Measurements from ENCODE around the gene ABLIM2.

The ABLIM2 gene

DNA sequence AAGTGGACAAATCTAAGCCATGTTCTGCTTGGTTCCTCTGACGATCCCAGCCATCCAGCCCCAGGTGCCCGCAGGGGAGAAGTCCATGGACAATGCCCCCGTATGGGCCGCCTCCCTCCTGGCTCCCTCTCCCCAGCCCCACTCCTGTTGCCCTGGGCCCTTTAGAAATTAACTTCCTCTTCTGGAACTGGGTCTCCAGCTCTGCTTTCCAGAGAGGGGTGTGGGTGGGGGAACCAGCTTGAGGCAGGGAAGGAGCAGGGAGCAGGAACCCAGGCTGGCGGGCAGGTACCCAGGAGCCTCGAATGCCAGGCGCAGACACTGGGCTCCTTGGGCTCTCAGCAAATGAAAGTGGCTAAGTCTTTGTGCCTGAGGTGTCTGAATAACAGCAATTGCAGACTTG lies 12.7 kb upstream of the ABLIM2 start:
- ATAC-seq (no peak), DNase-seq (no peak)
- H3K9me3 Mint-ChIP-seq, result peaks cover 0 to 8% of the 10 kb centered on the region in 2 donors
- peaks cover 17% of the 10 kb centered on the region for H3K27me3 Mint-ChIP-seq
- H3K4me3 Mint-ChIP-seq, result no peak overlapping the region
- H3K27ac Mint-ChIP-seq, result no peak overlapping the region
- peaks cover 12% of the 10 kb centered on the region for H3K4me1 Mint-ChIP-seq

DNA sequence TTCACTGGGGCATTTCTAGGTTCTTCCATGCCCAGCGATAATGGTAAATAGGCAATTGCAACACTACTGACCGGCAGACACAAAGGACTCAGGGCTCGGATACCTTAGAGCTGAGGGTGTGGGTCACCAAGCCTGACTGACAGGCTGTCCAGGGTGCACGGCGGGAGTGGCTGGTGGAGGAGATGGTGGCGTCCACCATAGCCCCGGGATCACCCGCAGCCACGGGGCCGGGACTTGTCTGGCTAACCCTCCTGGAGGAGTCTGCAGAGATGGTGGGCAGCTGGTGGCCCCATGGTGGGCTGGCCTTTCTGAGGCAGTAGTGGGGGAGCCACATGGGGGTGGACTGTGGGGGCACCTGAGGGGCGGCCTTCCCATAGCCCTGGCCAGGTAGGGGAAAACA lies 11.7 kb upstream of the ABLIM2 start:
- DNase-seq (no peak), ATAC-seq (peak; percentile 31)
- Mint-ChIP-seq H3K4me1 (peaks cover 12% of the 10 kb centered on the region), H3K27ac (no peak overlapping the region), H3K9me3 (peaks cover 0 to 8% of the 10 kb centered on the region in 2 donors), H3K4me3 (no peak overlapping the region), H3K27me3 (peaks cover 17% of the 10 kb centered on the region)

DNA sequence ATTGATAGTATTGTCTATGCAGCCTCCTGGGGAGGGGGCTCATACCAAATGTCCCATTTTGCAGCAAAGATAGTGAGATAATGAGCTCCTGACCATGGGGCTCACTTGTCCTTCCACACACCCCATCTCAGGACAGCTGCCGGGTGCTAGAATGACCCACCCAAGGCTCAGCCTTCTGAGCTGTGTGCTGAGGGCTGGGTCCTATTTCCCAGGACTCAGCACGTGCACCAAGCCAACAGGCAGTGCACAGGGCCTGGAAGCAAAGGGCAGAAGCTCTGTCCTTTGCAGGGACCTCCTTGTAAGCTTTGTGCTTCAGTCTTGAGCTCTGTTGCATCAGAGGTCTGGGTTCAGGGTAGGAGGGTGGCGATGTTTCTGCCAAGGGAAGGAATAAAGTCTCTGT lies 11.2 kb upstream of the ABLIM2 start:
- no peak overlapping the region for H3K27ac Mint-ChIP-seq
- H3K4me3 Mint-ChIP-seq, result no peak overlapping the region
- H3K4me1 Mint-ChIP-seq, result peaks cover 12% of the 10 kb centered on the region

DNA sequence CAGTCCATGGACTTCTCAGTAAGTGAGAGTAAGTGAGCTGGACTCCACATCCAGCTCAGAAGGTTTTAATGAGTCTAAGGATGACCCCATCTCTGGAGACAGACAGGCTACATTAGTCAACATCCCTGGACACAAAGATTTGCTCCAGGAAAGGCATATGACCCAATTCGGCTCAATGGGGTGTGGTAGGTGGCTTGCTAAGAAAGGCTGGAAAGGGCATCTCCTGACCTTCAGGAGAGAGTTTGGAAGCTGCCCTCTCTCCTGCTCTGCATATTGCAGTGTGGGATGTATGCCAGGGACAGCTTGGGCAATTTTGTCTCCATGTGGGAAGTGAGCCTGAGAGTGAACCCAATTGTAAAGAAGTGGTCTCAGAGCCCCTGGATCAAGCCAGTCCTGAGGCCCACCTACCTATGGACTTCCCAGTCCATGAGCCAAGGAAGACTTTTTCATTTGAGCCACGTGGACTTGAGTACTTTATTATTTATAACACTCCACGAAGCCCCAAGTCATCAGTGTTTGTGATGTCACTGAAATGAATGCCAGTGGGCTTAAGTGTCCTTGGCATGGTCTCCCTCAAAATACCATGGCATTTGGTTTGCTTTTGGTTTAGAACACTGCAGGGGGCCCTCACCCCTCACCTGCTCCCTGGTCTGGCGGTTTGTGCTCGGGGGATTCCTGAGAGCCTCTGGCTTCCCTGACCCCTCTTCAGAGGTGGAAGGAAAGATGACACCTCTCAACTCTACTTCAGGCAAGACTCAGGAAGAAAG lies 10.4 kb upstream of the ABLIM2 start:
- Mint-ChIP-seq H3K27me3 (peaks cover 17% of the 10 kb centered on the region), H3K4me1 (peaks cover 12% of the 10 kb centered on the region), H3K27ac (peak overlapping the region in 1 of 2 donors; percentile 2), H3K4me3 (no peak overlapping the region), H3K9me3 (peaks cover 0 to 8% of the 10 kb centered on the region in 2 donors)
- ATAC-seq (no peak), DNase-seq (no peak)

More for the DNA sequence above, 11.2 kb upstream of the ABLIM2 start:
- ATAC-seq (no peak), DNase-seq (no peak)
- Mint-ChIP-seq H3K9me3 (peaks cover 0 to 8% of the 10 kb centered on the region in 2 donors), H3K27me3 (peaks cover 17% of the 10 kb centered on the region)

DNA sequence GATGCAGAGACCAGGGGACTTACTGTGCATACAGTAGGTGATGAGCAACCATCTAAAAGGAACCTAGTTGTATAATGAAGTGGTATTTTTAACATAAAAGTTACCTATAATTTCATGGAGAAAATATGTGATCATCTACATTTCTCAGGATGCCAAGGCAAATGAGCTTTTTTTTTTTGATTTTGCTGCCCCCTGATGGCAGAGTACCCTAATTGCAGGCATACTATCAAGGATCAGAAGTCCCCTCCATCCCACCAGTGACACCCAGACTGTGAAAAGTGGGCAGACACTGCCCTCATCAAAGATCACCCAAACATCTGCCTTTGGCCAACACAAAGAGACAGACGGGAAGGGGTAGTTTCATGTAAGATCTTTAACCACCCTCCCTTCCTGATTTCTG lies 9.6 kb upstream of the ABLIM2 start:
- no peak for ATAC-seq
- Mint-ChIP-seq H3K27me3 (peaks cover 17% of the 10 kb centered on the region), H3K4me3 (no peak overlapping the region), H3K9me3 (peaks cover 0 to 8% of the 10 kb centered on the region in 2 donors), H3K27ac (no peak overlapping the region), H3K4me1 (peaks cover 12% of the 10 kb centered on the region)
- no peak for DNase-seq

DNA sequence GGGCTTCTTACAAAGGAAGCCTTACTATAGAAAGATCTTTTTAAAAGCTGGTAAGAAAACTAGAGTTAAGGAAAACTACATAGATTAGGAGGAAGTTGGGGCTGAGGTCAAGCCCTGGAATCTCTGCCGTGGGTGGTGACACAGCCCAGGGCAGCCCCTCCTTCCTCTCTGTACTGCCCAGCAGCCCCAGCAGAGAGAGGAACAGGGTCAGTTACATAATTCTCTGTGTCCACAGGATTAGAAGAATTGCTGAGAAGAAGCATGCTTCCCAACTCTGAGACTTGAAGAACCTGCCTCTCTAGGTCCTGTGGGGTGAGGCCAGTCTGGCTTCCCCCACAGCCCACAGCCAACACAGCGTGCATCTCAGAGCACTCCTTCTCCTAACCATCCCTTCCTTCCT lies 9.2 kb upstream of the ABLIM2 start:
- no peak for DNase-seq
- no peak for ATAC-seq
- peaks cover 0 to 8% of the 10 kb centered on the region in 2 donors for H3K9me3 Mint-ChIP-seq
- peaks cover 17% of the 10 kb centered on the region for H3K27me3 Mint-ChIP-seq
- peaks cover 12% of the 10 kb centered on the region for H3K4me1 Mint-ChIP-seq
- H3K27ac Mint-ChIP-seq, result no peak overlapping the region
- H3K4me3 Mint-ChIP-seq, result no peak overlapping the region

DNA sequence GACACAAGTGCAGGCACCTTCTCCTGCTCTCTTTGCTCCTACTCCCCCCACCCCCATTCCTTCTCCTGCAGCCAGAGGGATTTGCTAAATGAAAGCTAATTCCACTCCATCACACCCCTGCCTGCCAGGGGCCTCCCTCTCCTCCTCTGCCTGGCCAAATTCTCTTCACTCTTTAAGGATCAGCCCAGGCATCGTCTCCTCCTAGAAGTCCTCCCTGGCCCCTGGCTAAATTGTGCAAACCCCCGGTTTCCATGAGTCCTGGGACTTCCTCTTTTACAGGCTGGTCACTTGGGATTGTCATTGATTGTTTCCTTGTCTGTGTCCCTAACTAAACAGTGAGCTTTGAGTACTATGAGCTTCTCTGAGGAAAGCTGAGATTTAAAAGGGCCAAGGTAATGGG lies 8.7 kb upstream of the ABLIM2 start:
- H3K27ac Mint-ChIP-seq, result no peak overlapping the region

DNA sequence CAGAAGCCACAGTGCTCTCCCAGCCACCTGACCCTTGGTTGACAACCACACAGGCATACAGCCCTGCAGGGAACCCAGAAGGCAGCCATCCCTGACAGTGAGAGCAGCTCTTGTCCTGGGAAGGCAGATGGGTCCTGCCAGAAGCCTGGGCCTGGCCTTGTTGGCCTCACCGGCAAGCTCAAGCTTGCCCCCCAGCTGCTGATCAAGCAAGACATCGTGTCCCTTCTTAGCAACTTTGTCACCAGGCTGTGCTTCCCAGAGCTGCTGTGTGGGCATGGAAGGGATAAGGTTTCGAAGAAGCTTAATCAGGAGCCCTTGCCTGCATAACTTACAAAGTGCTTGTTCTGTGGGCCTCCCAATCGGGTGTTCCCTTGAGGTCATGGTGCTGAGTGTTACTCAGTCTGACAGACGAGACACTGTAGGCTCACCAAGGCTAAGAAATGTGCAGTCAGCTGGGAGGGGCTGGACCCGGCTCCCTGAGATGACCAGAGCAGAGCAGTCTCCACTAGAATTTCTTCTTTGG lies 6.8 kb upstream of the ABLIM2 start:
- Mint-ChIP-seq H3K27ac (no peak overlapping the region), H3K27me3 (no peaks in the 10 kb centered on the region), H3K4me1 (no peaks in the 10 kb centered on the region), H3K9me3 (peaks cover 0 to 8% of the 10 kb centered on the region in 2 donors), H3K4me3 (no peak overlapping the region)
- DNase-seq, result no peak
- ATAC-seq, result no peak

More for the DNA sequence above, 8.7 kb upstream of the ABLIM2 start:
- DNase-seq (no peak), ATAC-seq (no peak)
- no peak overlapping the region for H3K4me3 Mint-ChIP-seq
- peaks cover 13% of the 10 kb centered on the region for H3K27me3 Mint-ChIP-seq
- peaks cover 0 to 8% of the 10 kb centered on the region in 2 donors for H3K9me3 Mint-ChIP-seq
- peaks cover 8% of the 10 kb centered on the region for H3K4me1 Mint-ChIP-seq

DNA sequence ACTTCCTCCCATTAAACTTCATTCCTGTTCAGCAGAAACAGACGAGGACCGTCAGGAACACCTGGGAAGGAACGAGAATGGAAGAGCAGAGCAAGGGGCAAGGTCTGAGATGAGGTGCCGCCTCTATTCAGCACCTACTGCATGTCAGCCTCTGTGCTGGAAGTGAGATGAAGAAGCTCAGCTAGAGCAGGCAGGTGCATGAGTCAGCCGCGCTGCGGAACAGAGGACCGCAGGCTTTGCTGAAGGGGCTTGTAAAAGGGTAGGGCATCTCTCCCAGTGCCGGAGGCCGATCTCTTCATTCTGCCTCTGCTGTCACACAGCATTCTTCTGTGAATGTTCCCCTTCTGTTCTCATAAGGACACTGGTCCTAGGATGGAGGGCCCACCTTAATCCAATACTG lies 6.1 kb upstream of the ABLIM2 start:
- ATAC-seq, result no peak
- H3K4me3 Mint-ChIP-seq, result no peak overlapping the region
- H3K27me3 Mint-ChIP-seq, result peaks cover 2% of the 10 kb centered on the region
- H3K4me1 Mint-ChIP-seq, result peaks cover 5% of the 10 kb centered on the region
- DNase-seq, result no peak
- no peak overlapping the region for H3K27ac Mint-ChIP-seq
- H3K9me3 Mint-ChIP-seq, result peaks cover 0 to 8% of the 10 kb centered on the region in 2 donors

DNA sequence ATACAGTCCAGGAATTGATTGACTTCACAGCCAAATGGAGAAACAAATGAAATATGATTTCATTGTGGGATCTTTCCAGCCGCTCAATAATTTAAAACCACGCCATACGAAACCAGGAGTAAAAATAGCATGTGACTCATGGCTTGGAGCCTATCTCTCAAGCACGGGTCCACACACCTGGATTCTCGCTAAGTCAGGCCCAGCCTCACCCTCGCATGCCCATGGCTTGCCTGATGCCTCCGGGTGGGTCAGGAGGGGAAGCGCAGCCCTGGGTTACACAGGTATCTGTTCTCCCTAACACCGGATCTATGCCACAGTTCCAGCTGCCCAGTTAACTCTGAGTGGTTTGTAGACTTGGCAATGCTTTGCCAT lies 5.6 kb upstream of the ABLIM2 start:
- Mint-ChIP-seq H3K4me1 (peaks cover 10% of the 10 kb centered on the region), H3K9me3 (peaks cover 0 to 8% of the 10 kb centered on the region in 2 donors), H3K27ac (no peak overlapping the region), H3K27me3 (peaks cover 7% of the 10 kb centered on the region), H3K4me3 (no peak overlapping the region)
- ATAC-seq (no peak), DNase-seq (no peak)

DNA sequence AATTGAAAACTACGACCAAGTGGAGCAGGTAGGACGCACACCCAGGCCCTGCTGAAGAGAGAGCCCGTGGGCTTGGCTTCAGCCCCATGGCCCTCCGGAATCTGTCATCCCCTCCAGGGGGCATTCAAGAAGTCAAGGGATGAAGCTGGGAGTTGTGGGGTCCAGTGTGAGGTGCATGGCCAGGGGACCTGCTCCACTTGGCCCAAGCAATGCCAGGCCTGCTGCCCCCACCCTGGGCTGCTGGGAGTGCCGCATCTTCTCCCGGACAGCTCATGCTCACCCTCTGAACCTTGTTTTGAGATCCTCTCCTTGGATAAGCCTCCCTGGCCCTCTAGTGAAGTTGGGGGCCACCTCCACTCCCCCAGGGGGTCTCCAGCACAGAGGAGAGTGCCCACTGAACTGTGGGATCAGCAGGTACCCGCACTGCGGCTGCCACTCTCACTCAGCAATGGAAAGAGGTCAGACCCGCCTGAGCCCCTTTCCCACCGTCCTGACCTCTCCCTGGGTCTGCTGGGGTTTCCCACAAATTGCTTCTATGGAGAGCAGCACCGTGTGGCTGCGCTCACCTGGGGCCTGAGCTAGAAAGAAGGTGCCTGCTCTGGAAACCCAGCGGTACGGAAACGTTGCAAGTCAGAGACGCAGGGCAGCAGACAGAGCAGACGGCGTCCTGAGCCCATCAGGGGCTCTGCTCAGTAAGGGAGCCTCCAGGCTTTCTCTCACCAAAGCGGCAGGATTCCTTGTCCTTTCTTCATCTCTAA lies 5.0 kb upstream of the ABLIM2 start:
- DNase-seq (no peak), ATAC-seq (no peak)
- Mint-ChIP-seq H3K27me3 (peaks cover 13% of the 10 kb centered on the region), H3K27ac (no peak overlapping the region), H3K4me3 (no peak overlapping the region), H3K9me3 (peaks cover 0 to 8% of the 10 kb centered on the region in 2 donors), H3K4me1 (peaks cover 15% of the 10 kb centered on the region)

DNA sequence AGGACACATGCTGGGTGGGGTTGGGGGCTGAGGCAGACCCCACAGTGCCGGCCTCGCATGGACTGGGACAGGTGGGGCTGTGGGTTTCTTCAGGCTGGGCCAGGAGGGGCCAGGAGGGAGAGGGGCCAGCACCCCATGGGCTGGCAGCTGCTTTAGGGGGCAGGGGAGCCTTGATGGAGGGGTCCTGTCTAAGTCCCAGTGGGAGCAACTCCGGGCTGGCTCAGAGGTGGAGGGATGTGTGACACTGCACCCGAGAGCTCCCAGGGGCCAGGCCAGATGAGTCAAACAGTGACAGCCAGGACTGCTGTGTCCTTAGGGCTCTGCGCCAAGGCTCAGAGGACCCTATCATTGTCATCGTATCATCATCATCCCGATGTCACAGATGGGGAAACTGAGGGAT lies 4.4 kb upstream of the ABLIM2 start:
- no peak overlapping the region for H3K4me3 Mint-ChIP-seq
- ATAC-seq (no peak), DNase-seq (no peak)
- H3K4me1 Mint-ChIP-seq, result peaks cover 15% of the 10 kb centered on the region
- no peak overlapping the region for H3K27ac Mint-ChIP-seq
- peaks cover 13% of the 10 kb centered on the region for H3K27me3 Mint-ChIP-seq
- peaks cover 0 to 8% of the 10 kb centered on the region in 2 donors for H3K9me3 Mint-ChIP-seq

DNA sequence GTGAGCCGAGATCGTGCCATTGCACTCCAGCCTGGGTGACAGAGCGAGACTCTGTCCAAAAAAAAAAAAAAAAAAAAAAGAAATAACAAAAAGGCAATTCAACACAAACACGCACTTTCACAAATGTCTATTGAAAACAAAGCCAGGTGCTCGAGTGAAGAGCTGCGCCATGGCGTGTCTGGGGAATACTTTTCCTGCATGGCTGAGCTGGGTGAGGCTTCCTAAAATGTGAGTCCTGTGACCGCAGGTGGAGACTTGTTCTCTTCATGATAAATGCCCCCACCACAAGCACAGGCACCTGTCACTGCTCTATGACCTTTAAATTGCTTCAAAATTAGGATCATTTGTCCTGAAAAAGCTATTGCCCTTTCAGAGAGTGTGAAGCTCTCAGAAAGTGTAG lies 4.0 kb upstream of the ABLIM2 start:
- DNase-seq (no peak), ATAC-seq (no peak)
- no peak overlapping the region for H3K27ac Mint-ChIP-seq
- peaks cover 16% of the 10 kb centered on the region for H3K27me3 Mint-ChIP-seq
- peaks cover 0 to 8% of the 10 kb centered on the region in 2 donors for H3K9me3 Mint-ChIP-seq
- no peak overlapping the region for H3K4me3 Mint-ChIP-seq
- H3K4me1 Mint-ChIP-seq, result peaks cover 16% of the 10 kb centered on the region

DNA sequence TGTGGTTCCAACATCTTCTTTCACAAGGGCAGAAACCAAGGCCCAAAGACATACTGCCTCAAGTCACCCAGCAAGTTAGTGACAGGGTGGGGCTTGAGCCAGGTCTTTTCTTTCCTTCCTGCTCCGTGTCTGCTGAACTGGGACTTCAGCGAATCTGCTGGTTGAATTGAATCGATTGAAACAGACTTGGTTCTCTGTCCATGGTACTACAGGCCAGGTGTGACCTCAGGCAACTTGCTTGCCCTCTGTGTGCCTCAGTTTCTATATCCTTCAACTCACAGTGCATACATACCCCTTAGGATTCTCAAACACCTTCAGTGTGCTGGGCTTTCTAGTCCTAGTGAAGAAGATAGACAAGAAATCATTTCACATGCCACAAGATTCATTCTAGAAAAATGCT lies 2.0 kb upstream of the ABLIM2 start:
- Mint-ChIP-seq H3K9me3 (no peaks in the 10 kb centered on the region), H3K27me3 (peaks cover 24% of the 10 kb centered on the region), H3K4me1 (peaks cover 20% of the 10 kb centered on the region), H3K4me3 (no peak overlapping the region), H3K27ac (no peak overlapping the region)
- ATAC-seq (no peak), DNase-seq (no peak)

DNA sequence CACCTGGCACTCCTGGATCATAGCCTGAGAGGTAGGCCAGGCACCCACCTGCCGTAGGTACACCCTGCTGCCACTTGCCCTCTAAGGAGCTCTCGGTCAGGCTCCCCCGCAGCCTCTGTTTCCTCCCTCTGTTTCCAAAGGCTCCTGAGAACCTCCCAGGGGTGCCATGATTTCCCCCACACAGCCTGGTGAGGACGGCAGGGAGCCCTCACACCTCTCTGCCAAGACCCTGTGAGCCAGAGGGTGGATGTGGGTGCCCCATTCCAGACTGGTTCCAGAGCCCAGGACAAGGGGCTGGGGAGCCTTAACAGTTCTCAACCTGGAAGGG lies 1.6 kb upstream of the ABLIM2 start:
- Mint-ChIP-seq H3K9me3 (no peaks in the 10 kb centered on the region), H3K4me3 (peak overlapping the region; percentile 96 to 100), H3K27me3 (peaks cover 24% of the 10 kb centered on the region), H3K27ac (no peak overlapping the region), H3K4me1 (peaks cover 20% of the 10 kb centered on the region)
- DNase-seq (no peak), ATAC-seq (no peak)

DNA sequence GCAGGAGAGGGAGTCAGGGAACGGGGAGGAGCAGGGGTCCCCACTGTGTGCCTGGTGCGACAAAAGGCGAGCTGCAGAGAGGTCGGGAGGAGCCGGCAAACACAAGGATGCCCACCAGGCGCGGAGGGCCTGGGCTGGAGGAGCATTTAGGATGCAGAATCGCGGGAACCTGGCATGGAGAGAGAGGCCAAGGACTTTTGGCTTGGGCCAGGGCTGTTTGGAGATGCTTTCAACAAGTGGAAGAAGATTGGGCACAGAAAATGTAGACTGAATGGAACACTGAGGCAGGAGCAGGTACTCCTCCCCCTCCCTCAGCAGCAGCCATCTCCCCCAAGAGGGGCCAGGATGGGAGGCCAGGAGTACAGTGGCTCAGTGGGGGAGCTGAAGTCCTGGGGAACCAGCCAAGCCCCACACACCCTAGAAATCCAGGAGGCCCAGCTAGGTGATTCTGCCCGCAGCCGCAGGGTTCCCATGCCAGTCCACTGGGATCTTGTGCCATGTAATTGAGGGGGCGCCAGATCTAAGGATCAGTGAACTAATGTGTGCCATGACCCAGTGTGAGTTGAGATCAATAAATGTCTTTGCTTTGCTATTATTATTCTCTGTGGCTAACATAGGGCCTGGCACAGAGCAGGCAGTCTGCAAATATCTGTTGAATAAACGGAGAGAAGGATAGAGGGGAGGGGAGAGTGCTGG lies 1.1 kb upstream of the ABLIM2 start:
- H3K27me3 Mint-ChIP-seq, result peaks cover 24% of the 10 kb centered on the region
- no peak for ATAC-seq

More for the DNA sequence above, 1.1 kb upstream of the ABLIM2 start:
- DNase-seq, result no peak
- H3K27ac Mint-ChIP-seq, result no peak overlapping the region
- peak overlapping the region; percentile 96 to 100 for H3K4me3 Mint-ChIP-seq
- peaks cover 20% of the 10 kb centered on the region for H3K4me1 Mint-ChIP-seq
- H3K9me3 Mint-ChIP-seq, result no peaks in the 10 kb centered on the region

All from stimulated activated naive CD8-positive, alpha-beta T cell treated with anti-CD3 and anti-CD28 coated beads, Interleukin-15, amount 100 ng/mL, for 72 hours (primary cell).